Measurements from ENCODE around the gene DMRTA1. TPM values are rescaled to one million over a fixed set of nuclear protein-coding genes. Genes with fewer than 3 reads are reported as not detected.
"Not testable (repeated sequence)": the region's sequence is repeated elsewhere in the genome, so short reads cannot be mapped to it uniquely, and the experiment has no call there.

The DMRTA1 gene
- total RNA-seq, 1 donor from 2014 or later: 0.97 TPM

GRCh38 chr9:22452415-22453010, 5.9 kb downstream of the DMRTA1 start:
- peak; percentile 66 for ATAC-seq (ENCODE audit: poor library complexity)
- peak; percentile 55 for DNase-seq
- intact Hi-C loops (cut with DNase I): loop anchor here (5.0 kb wide), 1 partner anchor 145 kb away; no protein-coding TSS in a partner anchor

GRCh38 chr9:22454016-22454415, 7.4 kb downstream of the DMRTA1 start:
- intact Hi-C loops (cut with DNase I): loop anchor here (5.0 kb wide), 1 partner anchor 147 kb away; no protein-coding TSS in a partner anchor
- DNase-seq: no peak
- no peak for ATAC-seq (ENCODE audit: poor library complexity)

- ATAC-seq (ENCODE audit: poor library complexity): no peak
- intact Hi-C loops (cut with DNase I): no loop called here
- DNase-seq: no peak
These were observed 8.6 kb downstream of the DMRTA1 start for GRCh38 chr9:22455181-22455580.

GRCh38 chr9:22457448-22457847, 10.8 kb downstream of the DMRTA1 start:
- intact Hi-C loops (cut with DNase I): no loop called here
- no peak for DNase-seq
- no peak for ATAC-seq (ENCODE audit: poor library complexity)

GRCh38 chr9:22463205-22463604, 16.6 kb downstream of the DMRTA1 start:
- intact Hi-C loops (cut with DNase I): no loop called here
- DNase-seq (no peak), ATAC-seq (ENCODE audit: poor library complexity) (no peak)

GRCh38 chr9:22469928-22470544, 23.4 kb downstream of the DMRTA1 start:
- ATAC-seq (ENCODE audit: poor library complexity) (no peak), DNase-seq (no peak)
- intact Hi-C loops (cut with DNase I): no loop called here

GRCh38 chr9:22481566-22481965, 34.9 kb downstream of the DMRTA1 start:
- DNase-seq (no peak), ATAC-seq (ENCODE audit: poor library complexity) (no peak)
- intact Hi-C loops (cut with DNase I): no loop called here

- ATAC-seq (ENCODE audit: poor library complexity): no peak
- intact Hi-C loops (cut with DNase I): no loop called here
- no peak for DNase-seq
These were observed 37.0 kb downstream of the DMRTA1 start for GRCh38 chr9:22483528-22484070.

GRCh38 chr9:22496197-22496596, 49.6 kb downstream of the DMRTA1 start:
- intact Hi-C loops (cut with DNase I); DNase-seq; ATAC-seq (ENCODE audit: poor library complexity): not testable (repeated sequence)
